Hepatocyte (in vitro differentiated cells): ENCODE results near the gene TBL3.

Experiments
- EZH2 ChIP-seq: fragments of 200-600 bp; sonication (generic); IDR thresholded peaks from 2 replicates; pipeline ENCODE4 v1.6.1; 2016; ENCODE audit warnings: antibody characterized with exemption, mild to moderate bottlenecking, borderline replicate concordance
- EZH2phosphoT487 ChIP-seq: fragments of 200-600 bp; sonication (generic); IDR thresholded peaks from one replicate; pipeline ENCODE4 v1.6.1; 2018; ENCODE audit warnings: antibody characterized with exemption, mild to moderate bottlenecking, low read depth, moderate library complexity; ENCODE audit not compliant: unreplicated experiment, severe bottlenecking
- TF ChIP-seq, protein P1 (sequence below): fragments of 200-600 bp; sonication (generic); IDR thresholded peaks from 2 replicates; pipeline ENCODE4 v1.5.1; 2016; ENCODE audit warnings: antibody characterized with exemption, mild to moderate bottlenecking; ENCODE audit not compliant: poor library complexity

DNA sequence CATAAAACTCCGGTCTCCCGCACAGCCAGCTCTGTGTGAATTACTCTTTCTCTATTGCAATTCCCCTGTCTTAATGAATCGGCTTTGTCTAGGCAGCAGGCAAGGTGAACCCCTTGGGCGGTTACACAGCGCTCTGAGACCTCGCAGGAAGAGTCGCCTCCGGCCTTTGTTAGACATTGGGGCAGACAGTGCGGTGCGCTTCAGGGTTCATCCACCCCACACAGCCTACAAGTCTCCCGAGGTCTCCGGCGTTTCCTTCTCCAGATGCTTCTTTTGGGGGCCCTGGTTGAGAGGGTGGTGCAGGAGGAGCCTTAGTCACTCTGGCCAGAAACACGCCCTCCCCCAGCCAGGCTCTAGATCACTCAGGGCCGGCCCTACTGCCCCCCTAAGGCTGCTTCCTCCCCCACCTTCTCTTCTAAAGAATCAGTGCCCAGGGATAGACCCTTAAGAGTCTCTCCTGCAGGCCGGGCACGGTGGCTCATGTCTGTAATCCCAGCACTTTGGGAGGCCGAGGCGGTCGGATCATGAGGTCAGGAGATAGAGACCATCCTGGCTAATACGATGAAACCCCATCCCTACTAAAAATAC lies 27.1 kb upstream of the TBL3 start:
- TF ChIP-seq, protein P1, sequence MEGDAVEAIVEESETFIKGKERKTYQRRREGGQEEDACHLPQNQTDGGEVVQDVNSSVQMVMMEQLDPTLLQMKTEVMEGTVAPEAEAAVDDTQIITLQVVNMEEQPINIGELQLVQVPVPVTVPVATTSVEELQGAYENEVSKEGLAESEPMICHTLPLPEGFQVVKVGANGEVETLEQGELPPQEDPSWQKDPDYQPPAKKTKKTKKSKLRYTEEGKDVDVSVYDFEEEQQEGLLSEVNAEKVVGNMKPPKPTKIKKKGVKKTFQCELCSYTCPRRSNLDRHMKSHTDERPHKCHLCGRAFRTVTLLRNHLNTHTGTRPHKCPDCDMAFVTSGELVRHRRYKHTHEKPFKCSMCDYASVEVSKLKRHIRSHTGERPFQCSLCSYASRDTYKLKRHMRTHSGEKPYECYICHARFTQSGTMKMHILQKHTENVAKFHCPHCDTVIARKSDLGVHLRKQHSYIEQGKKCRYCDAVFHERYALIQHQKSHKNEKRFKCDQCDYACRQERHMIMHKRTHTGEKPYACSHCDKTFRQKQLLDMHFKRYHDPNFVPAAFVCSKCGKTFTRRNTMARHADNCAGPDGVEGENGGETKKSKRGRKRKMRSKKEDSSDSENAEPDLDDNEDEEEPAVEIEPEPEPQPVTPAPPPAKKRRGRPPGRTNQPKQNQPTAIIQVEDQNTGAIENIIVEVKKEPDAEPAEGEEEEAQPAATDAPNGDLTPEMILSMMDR = no peak
- no peak for TF ChIP-seq EZH2phosphoT487
- no peak for TF ChIP-seq EZH2
